ENCODE data around the gene HINFP.

DNA sequence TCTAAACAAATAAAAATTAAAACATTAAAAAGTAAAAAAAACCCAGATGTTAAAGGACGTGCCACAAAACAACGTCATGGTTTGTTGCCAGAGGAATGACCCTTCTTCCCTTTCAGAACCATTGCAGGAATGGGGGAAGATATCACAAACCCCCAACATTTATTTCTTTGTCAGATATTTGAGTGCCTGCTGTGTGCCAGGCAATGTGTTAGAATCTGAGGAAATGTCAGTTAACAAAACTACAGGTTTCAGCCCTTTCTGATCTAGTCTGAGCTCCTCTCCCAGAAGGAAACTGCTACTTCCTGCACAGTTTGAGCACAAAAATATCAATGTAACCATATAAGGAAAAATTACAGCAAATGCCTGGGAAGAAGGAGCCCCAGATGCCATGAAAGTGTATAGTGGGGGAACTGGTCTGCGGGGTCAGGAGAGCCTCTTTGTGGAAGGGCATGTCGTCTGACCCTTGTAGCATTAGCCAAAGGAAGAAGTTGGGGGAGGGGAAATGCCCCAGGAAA lies 56.8 kb downstream of the HINFP start:
- TF ChIP-seq GABPA (IDR thresholded peaks at IDR 0.05; ENCODE audit: borderline replicate concordance, insufficient read depth, low read length) (no peak), ASH2L (IDR thresholded peaks at IDR 0.05; ENCODE audit: low read length) (no peak), TAF1 (IDR thresholded peaks at IDR 0.05; ENCODE audit: low read depth, low read length) (no peak), TEAD4 (IDR thresholded peaks at IDR 0.05; ENCODE audit: low read depth, low read length) (no peak)
- TF ChIP-seq, protein P1, sequence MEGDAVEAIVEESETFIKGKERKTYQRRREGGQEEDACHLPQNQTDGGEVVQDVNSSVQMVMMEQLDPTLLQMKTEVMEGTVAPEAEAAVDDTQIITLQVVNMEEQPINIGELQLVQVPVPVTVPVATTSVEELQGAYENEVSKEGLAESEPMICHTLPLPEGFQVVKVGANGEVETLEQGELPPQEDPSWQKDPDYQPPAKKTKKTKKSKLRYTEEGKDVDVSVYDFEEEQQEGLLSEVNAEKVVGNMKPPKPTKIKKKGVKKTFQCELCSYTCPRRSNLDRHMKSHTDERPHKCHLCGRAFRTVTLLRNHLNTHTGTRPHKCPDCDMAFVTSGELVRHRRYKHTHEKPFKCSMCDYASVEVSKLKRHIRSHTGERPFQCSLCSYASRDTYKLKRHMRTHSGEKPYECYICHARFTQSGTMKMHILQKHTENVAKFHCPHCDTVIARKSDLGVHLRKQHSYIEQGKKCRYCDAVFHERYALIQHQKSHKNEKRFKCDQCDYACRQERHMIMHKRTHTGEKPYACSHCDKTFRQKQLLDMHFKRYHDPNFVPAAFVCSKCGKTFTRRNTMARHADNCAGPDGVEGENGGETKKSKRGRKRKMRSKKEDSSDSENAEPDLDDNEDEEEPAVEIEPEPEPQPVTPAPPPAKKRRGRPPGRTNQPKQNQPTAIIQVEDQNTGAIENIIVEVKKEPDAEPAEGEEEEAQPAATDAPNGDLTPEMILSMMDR (IDR thresholded peaks at IDR 0.05; ENCODE audit: control extremely low read depth in 1 of 3, insufficient read depth in 1 of 3, low read depth in 1 of 3, low read length in 3 of 3) = no peak
- TF ChIP-seq, protein P2, sequence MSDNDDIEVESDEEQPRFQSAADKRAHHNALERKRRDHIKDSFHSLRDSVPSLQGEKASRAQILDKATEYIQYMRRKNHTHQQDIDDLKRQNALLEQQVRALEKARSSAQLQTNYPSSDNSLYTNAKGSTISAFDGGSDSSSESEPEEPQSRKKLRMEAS (IDR thresholded peaks at IDR 0.05) = no peak

Data from H1 (cell line).